NCI-H2029 (cell line): ENCODE measurements around the gene NLRX1.
"Not testable (repeated sequence)": the region's sequence is repeated elsewhere in the genome, so short reads cannot be mapped to it uniquely, and the experiment has no call there.

ENCODE experiments used
- DNase-seq: peaks from one replicate; lab custom pipeline; 2025; lab: John Stamatoyannopoulos, UW

NLRX1 gene

GRCh38 chr11:119206511-119207414 lies 38.2 kb downstream of the NLRX1 start:
- DNase-seq, result no peak

- no peak for DNase-seq
These were observed 39.0 kb downstream of the NLRX1 start for GRCh38 chr11:119207415-119207960.

GRCh38 chr11:119209186-119209585 lies 40.7 kb downstream of the NLRX1 start:
- DNase-seq, result no peak

- DNase-seq, result no peak
These were observed 41.5 kb downstream of the NLRX1 start for GRCh38 chr11:119210050-119210449.

GRCh38 chr11:119218141-119218878 lies 49.8 kb downstream of the NLRX1 start:
- no peak for DNase-seq

GRCh38 chr11:119222308-119222707 lies 53.8 kb downstream of the NLRX1 start:
- DNase-seq, result peak; percentile 46

GRCh38 chr11:119222891-119223290 lies 54.4 kb downstream of the NLRX1 start:
- no peak for DNase-seq

- no peak for DNase-seq
These were observed 55.3 kb downstream of the NLRX1 start for GRCh38 chr11:119223856-119224255.

GRCh38 chr11:119228535-119229287 lies 60.2 kb downstream of the NLRX1 start:
- DNase-seq, result not testable (repeated sequence)

GRCh38 chr11:119229288-119229672 lies 60.8 kb downstream of the NLRX1 start:
- no peak for DNase-seq

GRCh38 chr11:119229741-119230140 lies 61.2 kb downstream of the NLRX1 start:
- no peak for DNase-seq
